ENCODE measurements around the gene LONP2.

- TF ChIP-seq EZH2phosphoT487 (IDR thresholded peaks at IDR 0.05; ENCODE audit: low read length): no peak
- no peak for TF ChIP-seq CTCF (IDR thresholded peaks at IDR 0.05; ENCODE audit: low read length)
- TF ChIP-seq EZH2 (optimal IDR thresholded peaks at IDR 0.05; ENCODE audit: low read depth, low read length): no peak
Measured at GRCh38 chr16:48330189-48330840, 86.2 kb downstream of the LONP2 start.
